SK-N-SH (cell line): Measurements from ENCODE around the gene FAM151B. TPM values are rescaled to one million over a fixed set of nuclear protein-coding genes. Genes with fewer than 3 reads are reported as not detected.

Experiments
- CTCF ChIA-PET: fragments of 300-600, 350-600 bp; formaldehyde crosslinking; extraction: SDS; loops from one replicate; lab custom pipeline; 2021; lab: Yijun Ruan, JAX
- POLR2A ChIA-PET: fragments of 350-600 bp; sonication (Branson Sonifier 250); formaldehyde crosslinking; extraction: SDS; loops from one replicate; lab custom pipeline; 2020; ENCODE audit warnings: antibody characterized with exemption, inconsistent platforms; lab: Yijun Ruan, JAX
- DNase-seq: peaks from one replicate; pipeline ENCODE4 v3.0.0; 2012
- H2AFZ ChIP-seq: fragments of 200-600 bp; sonication (generic); 2 replicates; pipeline ENCODE4 v1.8.1; 2016; ENCODE audit warnings: antibody characterized with exemption, mild to moderate bottlenecking, low read depth
- H3F3A ChIP-seq: fragments of 200-600 bp; sonication (generic); replicated peaks from 2 replicates; pipeline ENCODE3; 2016; ENCODE audit warnings: antibody characterized with exemption, mild to moderate bottlenecking; ENCODE audit not compliant: insufficient read depth
- H3K27ac ChIP-seq, 2 experiments: fragments of 200-500 bp in 1 of 2; fragments of 200-600 bp in 1 of 2; sonication (Bioruptor generic) in 1 of 2; sonication (generic), shearing (Covaris generic) in 1 of 2; 2 replicates each; pipeline versions ENCODE4 v1.5.1 to v1.6.1; 2014 to 2016; ENCODE audit warnings: low read depth in 2 of 2, inconsistent platforms in 1 of 2, low read length in 1 of 2, mild to moderate bottlenecking in 1 of 2, mixed read lengths in 1 of 2
- H3K27me3 ChIP-seq: fragments of 200-600 bp; sonication (generic), shearing (Covaris generic); 2 replicates; pipeline ENCODE4 v1.6.1; 2016; ENCODE audit warnings: mixed run types; ENCODE audit not compliant: insufficient read depth
- H3K36me3 ChIP-seq, 2 experiments: fragments of 200-500 bp in 1 of 2; fragments of 200-600 bp in 1 of 2; sonication (Bioruptor generic) in 1 of 2; sonication (generic) in 1 of 2; replicated peaks in 1 of 2; 2 replicates each; pipeline versions ENCODE3 to v1.5.1; 2014 to 2016; ENCODE audit warnings: low read length in 1 of 2, mild to moderate bottlenecking in 1 of 2; ENCODE audit not compliant: insufficient read depth in 2 of 2, control insufficient read depth in 1 of 2
- H3K4me1 ChIP-seq, 2 experiments: fragments of 200-500 bp in 1 of 2; fragments of 200-600 bp in 1 of 2; sonication (Bioruptor generic) in 1 of 2; sonication (generic), shearing (Covaris generic) in 1 of 2; 2 replicates each; pipeline versions ENCODE4 v1.5.1 to v1.6.1; 2014 to 2016; ENCODE audit warnings: low read depth in 1 of 2, low read length in 1 of 2, mixed run types in 1 of 2; ENCODE audit not compliant: insufficient read depth in 2 of 2, control insufficient read depth in 1 of 2
- H3K4me2 ChIP-seq: fragments of 200-600 bp; sonication (generic), shearing (Covaris generic); 2 replicates; pipeline ENCODE4 v1.6.1; 2017; ENCODE audit warnings: mixed run types
- H3K4me3 ChIP-seq, 2 experiments: fragments of 200-500 bp in 1 of 2; fragments of 200-600 bp in 1 of 2; sonication (Bioruptor generic) in 1 of 2; sonication (generic), shearing (Covaris generic) in 1 of 2; 2 replicates each; pipeline versions ENCODE4 v1.5.1 to v1.8.1; 2014 to 2016; ENCODE audit warnings: low read depth in 2 of 2, inconsistent platforms in 1 of 2, low read length in 1 of 2, mild to moderate bottlenecking in 1 of 2, mixed read lengths in 1 of 2, moderate library complexity in 1 of 2
- H3K79me2 ChIP-seq: fragments of 200-600 bp; sonication (generic); 2 replicates; pipeline ENCODE4 v1.8.1; 2017; ENCODE audit warnings: mild to moderate bottlenecking; ENCODE audit not compliant: insufficient read depth
- H3K9ac ChIP-seq: fragments of 200-600 bp; sonication (generic); 2 replicates; pipeline ENCODE4 v1.6.1; 2017; ENCODE audit warnings: mixed run types
- H3K9me2 ChIP-seq: fragments of 200-600 bp; sonication (generic); 2 replicates; pipeline ENCODE4 v1.6.1; 2017; ENCODE audit warnings: mixed run types
- H3K9me3 ChIP-seq: fragments of 200-600 bp; sonication (generic); 2 replicates; pipeline ENCODE4 v1.6.1; 2017; ENCODE audit warnings: mixed run types, mild to moderate bottlenecking, moderate library complexity
- H4K20me1 ChIP-seq: fragments of 200-600 bp; sonication (generic); 2 replicates; pipeline ENCODE4 v1.6.1; 2017; ENCODE audit warnings: mild to moderate bottlenecking, mixed run types; ENCODE audit not compliant: insufficient read depth
- CHD2 ChIP-seq: fragments of 150-350 bp; IDR thresholded peaks from 2 replicates; pipeline ENCODE4 v1.6.1; 2018; ENCODE audit warnings: low read length; ENCODE audit not compliant: partially characterized antibody
- EP300 ChIP-seq, 2 experiments: IDR thresholded peaks; 2 replicates each; pipeline versions ENCODE4 v1.4.0 to v1.6.1; 2012; ENCODE audit warnings: borderline replicate concordance in 1 of 2, low read depth in 1 of 2, low read length in 1 of 2
- FOXJ3 ChIP-seq: sonication (generic); formaldehyde crosslinking; IDR thresholded peaks from 2 replicates; pipeline ENCODE4 v1.5.1; 2020; ENCODE audit warnings: mild to moderate bottlenecking, missing genetic modification reagents
- GABPA ChIP-seq: IDR thresholded peaks from 2 replicates; pipeline ENCODE4 v1.4.0; 2012; ENCODE audit warnings: low read depth, mild to moderate bottlenecking
- IRF3 ChIP-seq: fragments of 150-350 bp; IDR thresholded peaks from 2 replicates; pipeline ENCODE4 v1.6.1; 2016; ENCODE audit warnings: mild to moderate bottlenecking, low read depth, low read length
- MEF2A ChIP-seq: IDR thresholded peaks from 2 replicates; pipeline ENCODE4 v1.4.0; 2012; ENCODE audit warnings: low read depth, borderline replicate concordance
- MXI1 ChIP-seq: IDR thresholded peaks from 2 replicates; pipeline ENCODE4 v1.6.1; 2012; ENCODE audit warnings: mild to moderate bottlenecking, low read depth, low read length, improper control_type of control experiment
- NRF1 ChIP-seq: IDR thresholded peaks from 2 replicates; pipeline ENCODE4 v1.6.1; 2012; ENCODE audit warnings: low read depth, mild to moderate bottlenecking, low read length
- RCOR1 ChIP-seq: fragments of 150-350 bp; IDR thresholded peaks from 2 replicates; pipeline ENCODE4 v1.6.1; 2017; ENCODE audit warnings: antibody characterized with exemption, low read length
- REST ChIP-seq: IDR thresholded peaks from 2 replicates; pipeline ENCODE4 v1.6.1; 2012; ENCODE audit warnings: mild to moderate bottlenecking, low read depth, low read length, moderate library complexity
- RFX5 ChIP-seq: IDR thresholded peaks from 2 replicates; pipeline ENCODE4 v1.6.1; 2012; ENCODE audit warnings: mild to moderate bottlenecking, improper control_type of control experiment, low read length
- SMC3 ChIP-seq: IDR thresholded peaks from 2 replicates; pipeline ENCODE4 v1.6.1; 2012; ENCODE audit warnings: low read depth, low read length, improper control_type of control experiment
- TCF12 ChIP-seq: IDR thresholded peaks from 2 replicates; pipeline ENCODE4 v1.4.0; 2012
- TEAD4 ChIP-seq: IDR thresholded peaks from 2 replicates; pipeline ENCODE4 v1.4.0; 2012; ENCODE audit warnings: mild to moderate bottlenecking, borderline replicate concordance; ENCODE audit not compliant: insufficient read depth
- USF1 ChIP-seq: IDR thresholded peaks from 2 replicates; pipeline ENCODE4 v1.4.0; 2012; ENCODE audit warnings: low read depth, borderline replicate concordance
- WGBS: methylation state at CpG from one replicate; pipeline ENCODE4 v1.1.6; 2017; ENCODE audit warnings: low lambda C conversion rate; 5-methylcytosine and 5-hydroxymethylcytosine counted together
- polyA plus RNA-seq, 3 experiments: library from polyadenylated mRNA; depleted of rRNA; stranded (reverse); fragments of >200 nt; gene quantifications; 2 replicates each; pipeline ENCODE4 v1.2.3, GENCODE V29; 2012

The FAM151B gene
- polyA plus RNA-seq, 1 of the 3 experiments (the other 2 are of a cell fraction), result 1.2 TPM

- Histone ChIP-seq H4K20me1 (no peaks in the 10 kb centered on the region), H3K79me2 (no peaks in the 10 kb centered on the region; the same call in 1 of the 2 replicates), H3K4me3 (no peak overlapping the region), H3K9me3 (no peaks in the 10 kb centered on the region; the same call in 1 of the 2 replicates), H3K9ac (no peak overlapping the region), H3K4me2 (no peak overlapping the region), H3K36me3 (peaks cover 0 to 4% of the 10 kb centered on the region in 2 experiments), H3F3A (no peaks in the 10 kb centered on the region), H2AFZ (no peak overlapping the region), H3K27ac (no peak overlapping the region), H3K4me1 (no peaks in the 10 kb centered on the region), H3K9me2 (no peaks in the 10 kb centered on the region), H3K27me3 (no peaks in the 10 kb centered on the region)
- DNase-seq, result no peak
- POLR2A ChIA-PET, result no interaction called here
- CTCF ChIA-PET, result interaction anchor here (1.5 kb wide), 1 partner anchor 176 kb away, joined by 4 read pairs; no protein-coding TSS in a partner anchor
- 88% methylated on average over 2 of the region's 2 CpGs for WGBS
- no peak for TF ChIP-seq CHD2
- TF ChIP-seq IRF3, result no peak
- TF ChIP-seq TCF12, result no peak
- no peak for TF ChIP-seq TEAD4
- no peak for TF ChIP-seq USF1
- no peak for TF ChIP-seq GABPA
Measured at GRCh38 chr5:80495891-80496290, 8.0 kb downstream of the FAM151B start.

- TF ChIP-seq MEF2A (no peak), RFX5 (no peak), REST (no peak), EP300 (IDR thresholded peaks at IDR 0.05; ENCODE audit: borderline replicate concordance in 1 of 2, low read depth in 1 of 2, low read length in 1 of 2) (no peak), MXI1 (no peak), USF1 (no peak), NRF1 (no peak), FOXJ3 (CRISPR knock-in tag) (no peak), RCOR1 (no peak), SMC3 (no peak), TCF12 (no peak), IRF3 (no peak)
- no peak overlapping the region for H2AFZ ChIP-seq
- DNase-seq, result no peak
- POLR2A ChIA-PET, result no interaction called here
- H3K9me3 ChIP-seq, result no peaks in the 10 kb centered on the region
- no peak overlapping the region for H3K27ac ChIP-seq
- H3K4me2 ChIP-seq, result no peak overlapping the region
- H3F3A ChIP-seq, result no peaks in the 10 kb centered on the region
- no peaks in the 10 kb centered on the region for H4K20me1 ChIP-seq
- H3K4me3 ChIP-seq, result no peak overlapping the region
- 96% methylated on average over 2 of the region's 2 CpGs for WGBS
- CTCF ChIA-PET, result interaction anchor here (1.4 kb wide), 1 partner anchor 12 kb away, joined by 3 read pairs; no protein-coding TSS in a partner anchor
- no peaks in the 10 kb centered on the region for H3K9me2 ChIP-seq
- no peaks in the 10 kb centered on the region for H3K27me3 ChIP-seq
- no peaks in the 10 kb centered on the region for H3K79me2 ChIP-seq
- peaks cover 0 to 8% of the 10 kb centered on the region in 2 experiments for H3K36me3 ChIP-seq
- no peak overlapping the region for H3K9ac ChIP-seq
- no peaks in the 10 kb centered on the region for H3K4me1 ChIP-seq
Measured at GRCh38 chr5:80502800-80503199, 14.9 kb downstream of the FAM151B start.
